Esophagus squamous epithelium (tissue), 5 donors: ENCODE measurements around the gene SYNM. TPM values are rescaled to one million over a fixed set of nuclear protein-coding genes. Genes with fewer than 3 reads are reported as not detected.

Experiments used
- DNase-seq: peaks from one replicate; lab custom pipeline; 2025; lab: John Stamatoyannopoulos, UW
- H3K27ac ChIP-seq, 4 donors: fragments of 200-600 bp; sonication (generic); one replicate each; pipeline ENCODE4 v1.5.1; 2016 to 2019; ENCODE audit warnings: mild to moderate bottlenecking in 1 of 4
- H3K27me3 ChIP-seq, 4 donors: fragments of 200-600 bp; sonication (generic); 1 replicate in 3 of 4; 2 replicates in 1 of 4; pipeline versions ENCODE4 v1.5.1 to v1.6.0; 2017 to 2021; ENCODE audit warnings: antibody characterized with exemption in 1 of 4
- H3K36me3 ChIP-seq, 3 donors: fragments of 200-600 bp; sonication (generic); one replicate each; pipeline ENCODE4 v1.5.1; 2016 to 2019
- H3K4me1 ChIP-seq, 3 donors: fragments of 200-600 bp; sonication (generic); one replicate each; pipeline ENCODE4 v1.5.1; 2017 to 2019
- H3K4me3 ChIP-seq, 4 donors: fragments of 200-600 bp; sonication (generic); 1 replicate in 3 of 4; 2 replicates in 1 of 4; pipeline ENCODE4 v1.5.1; 2016 to 2019; ENCODE audit warnings: mild to moderate bottlenecking in 2 of 4, moderate library complexity in 1 of 4
- H3K9me3 ChIP-seq, 3 donors: fragments of 200-600 bp; sonication (generic); one replicate each; pipeline ENCODE4 v1.5.1; 2016 to 2019
- CTCF ChIP-seq, 6 experiments: fragments of 450-650 bp in 4 of 6; fragments of 200-600 bp in 2 of 6; sonication (generic) in 2 of 6; IDR thresholded peaks; one replicate each; pipeline ENCODE4 v1.5.1; 2016 to 2019; ENCODE audit warnings: antibody characterized with exemption in 6 of 6, mild to moderate bottlenecking in 4 of 6, moderate library complexity in 4 of 6
- POLR2A ChIP-seq, 4 donors: fragments of 450-650 bp; IDR thresholded peaks; one replicate each; pipeline ENCODE4 v1.6.1; 2017; ENCODE audit warnings: antibody characterized with exemption in 4 of 4, mild to moderate bottlenecking in 4 of 4, moderate library complexity in 3 of 4
- WGBS, 2 donors: methylation state at CpG; one replicate each; pipeline ENCODE4 v1.1.5; 2018; 5-methylcytosine and 5-hydroxymethylcytosine counted together
- intact Hi-C: fragments of 100-400 bp; cut with DNase I; formaldehyde crosslinking; loops from one replicate; pipeline ENCODE4 v1.15.0; 2022
- total RNA-seq, 4 donors: library from RNA; depleted of rRNA; stranded (reverse); fragments of >200 nt; gene quantifications; one replicate each; pipeline ENCODE4 v1.1.0, GENCODE V29; 2016
- donor health status: DM: yes; HTN: yes; CAD: no.

The SYNM gene
- total RNA-seq, 4 donors from 2014 or later: 18.1 to 262 (median 42.0) TPM

GRCh38 chr15:99115300-99116215 is 10.7 kb downstream of the SYNM start:
- Histone ChIP-seq H3K36me3 (no peaks in the 10 kb centered on the region), H3K4me3 (no peak overlapping the region), H3K4me1 (peaks cover 0 to 30% (median 0%) of the 10 kb centered on the region in 3 donors), H3K9me3 (no peaks in the 10 kb centered on the region), H3K27ac (peak overlapping the region in 3 of 4 donors; percentile 72 to 88 (median 76)), H3K27me3 (no peaks in the 10 kb centered on the region)
- intact Hi-C loops: no loop called here
- 81 to 86% methylated on average over 7 to 9 of the region's 11 CpGs for WGBS, 2 donors
- DNase-seq: no peak
- TF ChIP-seq CTCF (IDR thresholded peaks at IDR 0.05): no peak

DNA sequence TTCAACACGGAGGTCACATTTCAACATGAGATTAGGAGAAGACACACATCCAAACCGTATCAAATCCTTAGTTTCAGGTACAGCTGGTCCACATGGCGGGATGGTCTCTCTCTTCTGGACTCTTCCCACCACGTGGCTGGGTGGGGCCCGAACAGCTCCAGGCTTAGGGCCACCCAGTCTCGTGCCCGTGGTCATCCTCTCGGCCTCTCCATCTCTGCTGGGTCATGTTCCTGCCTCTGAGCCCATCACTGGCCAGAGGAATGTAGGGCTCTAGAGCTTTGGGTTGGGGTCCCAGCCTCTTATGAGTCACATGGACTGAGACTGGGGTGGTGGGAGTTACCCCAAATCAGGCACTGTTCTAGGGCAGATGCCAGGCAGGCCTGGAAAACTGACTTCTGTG is 12.2 kb downstream of the SYNM start:
- Histone ChIP-seq H3K36me3 (no peaks in the 10 kb centered on the region), H3K27ac (peak overlapping the region in 3 of 4 donors; percentile 62 to 80 (median 76))

GRCh38 chr15:99117563-99118257 is 12.8 kb downstream of the SYNM start:
- TF ChIP-seq POLR2A (IDR thresholded peaks at IDR 0.05) (no peak), CTCF (IDR thresholded peaks at IDR 0.05) (no peak)

More for the DNA sequence above, 12.2 kb downstream of the SYNM start:
- H3K27me3 ChIP-seq: no peaks in the 10 kb centered on the region
- peaks cover 0 to 37% (median 0%) of the 10 kb centered on the region in 3 donors for H3K4me1 ChIP-seq
- no peak for DNase-seq
- intact Hi-C loops: no loop called here
- WGBS, 2 donors: 90 to 94% methylated on average over 5 to 8 of the region's 8 CpGs
- TF ChIP-seq CTCF (IDR thresholded peaks at IDR 0.05) (no peak), POLR2A (IDR thresholded peaks at IDR 0.05) (no peak)
- no peak overlapping the region for H3K4me3 ChIP-seq
- H3K9me3 ChIP-seq: no peaks in the 10 kb centered on the region

GRCh38 chr15:99118258-99118632 is 13.4 kb downstream of the SYNM start:
- no peaks in the 10 kb centered on the region for H3K27me3 ChIP-seq
- WGBS, 2 donors: 78 to 87% methylated on average over 7 of the region's 7 CpGs
- no peaks in the 10 kb centered on the region for H3K9me3 ChIP-seq
- H3K36me3 ChIP-seq: no peaks in the 10 kb centered on the region
- no peak for DNase-seq
- peaks cover under 1 to 45% (median 3%) of the 10 kb centered on the region in 3 donors for H3K4me1 ChIP-seq
- peak overlapping the region in 3 of 4 donors; percentile 62 to 80 (median 76) for H3K27ac ChIP-seq
- no peak overlapping the region for H3K4me3 ChIP-seq
- TF ChIP-seq CTCF (IDR thresholded peaks at IDR 0.05): no peak
- no peak for TF ChIP-seq POLR2A (IDR thresholded peaks at IDR 0.05)
- intact Hi-C loops: no loop called here

More at GRCh38 chr15:99117563-99118257, 12.8 kb downstream of the SYNM start:
- Histone ChIP-seq H3K9me3 (no peaks in the 10 kb centered on the region), H3K36me3 (no peaks in the 10 kb centered on the region), H3K27me3 (no peaks in the 10 kb centered on the region), H3K4me3 (no peak overlapping the region), H3K27ac (peak overlapping the region in 3 of 4 donors; percentile 62 to 80 (median 76)), H3K4me1 (peaks cover 0 to 39% (median 0%) of the 10 kb centered on the region in 3 donors)
- intact Hi-C loops: no loop called here
- no peak for DNase-seq
- WGBS, 2 donors: 80 to 82% methylated on average over 10 to 14 of the region's 20 CpGs
